GM19238 (cell line): ENCODE results near the gene PRR14L.
"Not testable (repeated sequence)": the region's sequence is repeated elsewhere in the genome, so short reads cannot be mapped to it uniquely, and the experiment has no call there.

ENCODE experiments used
- DNase-seq: peaks from one replicate; pipeline ENCODE4 v3.0.0; 2011; ENCODE audit warnings: low spot score; ENCODE audit not compliant: insufficient read length

PRR14L gene

DNA sequence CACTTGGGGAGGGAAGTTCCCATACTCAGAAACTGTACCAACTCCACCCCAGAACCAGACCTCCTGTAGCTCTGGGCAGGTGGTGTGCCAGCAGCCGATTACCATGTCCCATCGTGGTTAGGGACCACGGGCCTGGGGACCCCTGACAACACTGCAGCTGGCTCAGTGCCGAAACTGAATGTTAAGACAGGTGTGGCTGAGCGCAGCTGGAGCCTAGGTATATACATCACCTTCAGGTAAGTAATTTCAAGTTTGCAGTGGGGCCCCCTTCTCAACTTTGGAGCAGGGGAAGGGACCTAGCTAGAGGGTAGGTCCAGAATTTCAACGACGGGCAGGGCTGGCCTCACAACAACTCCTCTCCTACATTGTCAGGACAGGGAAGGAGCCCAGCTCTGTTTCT, 67.2 kb downstream of the PRR14L start:
- DNase-seq, result no peak

- DNase-seq, result no peak
Observed at GRCh38 chr22:31681349-31682345, 68.3 kb downstream of the PRR14L start.

DNA sequence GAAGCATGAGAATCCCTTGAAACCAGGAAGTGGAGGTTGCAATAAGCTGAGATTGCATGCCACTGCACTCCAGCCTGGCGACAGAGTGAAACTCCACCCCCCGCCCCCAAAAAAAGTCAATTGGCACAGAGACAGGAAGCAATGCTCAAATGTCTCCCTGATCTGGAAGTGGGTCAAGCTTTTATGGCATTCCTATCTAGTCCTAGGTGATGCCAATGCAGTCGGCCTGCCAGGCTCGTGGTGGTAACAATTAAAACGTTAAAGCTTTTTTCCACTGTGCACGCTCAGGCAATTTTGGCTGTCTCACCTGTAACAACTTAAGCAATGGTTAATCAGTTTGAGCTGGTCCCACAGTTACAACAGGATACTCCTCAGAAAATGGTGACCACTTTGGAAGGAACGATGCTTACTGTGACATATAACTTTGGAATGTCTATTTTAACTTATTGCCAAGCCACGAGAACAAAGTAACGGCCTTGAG, 69.0 kb downstream of the PRR14L start:
- no peak for DNase-seq

DNA sequence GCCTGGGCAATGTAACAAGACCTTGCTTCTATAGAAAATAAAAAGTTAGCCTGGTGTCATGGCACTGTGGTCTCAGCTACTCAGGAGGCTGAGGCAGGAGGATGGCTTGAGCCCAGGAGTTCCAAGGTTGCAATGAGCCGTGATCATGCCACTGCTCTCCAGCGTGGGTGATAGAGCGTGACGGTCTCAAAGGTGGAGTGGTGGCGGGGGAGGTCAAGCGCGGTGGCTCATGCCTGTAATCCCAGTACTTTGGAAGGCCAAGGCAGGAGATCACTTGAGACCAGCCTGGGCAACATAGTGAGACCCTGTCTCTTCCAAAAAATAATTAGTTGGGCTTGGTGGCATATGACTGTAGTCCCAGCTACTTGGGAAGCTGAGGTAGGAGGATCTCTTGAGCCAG, 71.2 kb downstream of the PRR14L start:
- no peak for DNase-seq

DNA sequence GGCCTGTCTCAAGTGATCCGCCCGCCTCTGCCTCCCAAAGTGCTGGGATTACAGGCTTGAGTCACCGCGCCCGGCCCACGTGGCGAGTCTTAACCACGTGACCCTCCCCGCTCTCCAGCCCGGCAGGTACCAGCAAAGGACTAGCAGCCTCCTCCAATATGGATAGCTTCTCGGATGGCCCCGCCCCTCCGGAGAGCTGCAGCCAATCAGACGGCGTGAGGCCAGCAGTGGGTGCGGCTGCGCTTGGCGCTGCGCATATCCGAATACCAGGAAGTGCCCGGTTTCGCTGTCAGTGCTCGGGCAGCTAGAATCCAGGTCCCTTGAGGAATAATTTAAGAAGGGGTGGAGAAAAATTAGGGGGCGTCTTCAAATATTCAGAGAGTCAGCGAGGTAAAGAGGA, 73.2 kb downstream of the PRR14L start:
- DNase-seq, result peak; percentile 87

DNA sequence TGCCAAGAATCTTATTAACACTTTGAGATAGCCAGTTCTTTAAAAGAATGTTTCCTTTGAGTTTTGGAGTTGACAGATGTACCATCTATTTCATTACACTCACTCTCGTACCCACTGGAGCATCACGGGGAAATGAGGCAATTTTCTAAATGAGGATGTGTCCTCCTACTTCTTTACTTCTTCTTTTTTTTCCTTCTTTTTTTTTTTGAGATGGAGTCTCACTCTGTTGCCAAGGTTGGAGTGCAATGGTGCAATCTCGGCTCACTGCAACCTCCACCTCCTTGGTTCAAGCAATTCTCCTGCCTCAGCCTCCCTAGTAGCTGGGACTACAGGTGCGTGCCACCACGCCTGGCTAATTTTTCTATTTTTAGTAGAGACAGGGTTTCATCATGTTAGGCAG, 75.7 kb downstream of the PRR14L start:
- DNase-seq, result not testable (repeated sequence)

GRCh38 chr22:31668849-31669248, 81.1 kb downstream of the PRR14L start:
- not testable (repeated sequence) for DNase-seq

DNA sequence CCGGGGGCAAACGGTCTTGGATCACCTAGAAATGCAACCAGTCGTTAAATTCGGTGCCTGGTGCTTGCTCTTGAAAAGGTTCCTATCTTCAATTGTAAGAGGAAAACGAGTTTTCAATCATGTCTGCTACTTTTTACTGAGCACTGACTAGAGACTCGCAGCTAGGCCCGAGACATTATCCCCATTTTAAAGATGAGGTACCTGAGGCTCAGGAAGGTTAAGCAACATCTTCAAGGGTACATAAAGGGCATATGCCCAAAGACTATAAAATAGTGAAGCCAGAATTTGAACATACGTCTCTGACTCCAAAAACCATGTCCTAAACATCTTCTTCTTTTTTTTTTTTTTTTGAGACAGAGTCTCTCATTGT, 87.3 kb downstream of the PRR14L start:
- DNase-seq, result no peak

GRCh38 chr22:31661851-31662667, 87.9 kb downstream of the PRR14L start, which contains the start of gene PISD:
Gene PISD, minus strand, starts transcription at chr22:31662215. Its CDS starts 7 bp downstream, at chr22:31662208.
- peak; percentile 92 for DNase-seq

DNA sequence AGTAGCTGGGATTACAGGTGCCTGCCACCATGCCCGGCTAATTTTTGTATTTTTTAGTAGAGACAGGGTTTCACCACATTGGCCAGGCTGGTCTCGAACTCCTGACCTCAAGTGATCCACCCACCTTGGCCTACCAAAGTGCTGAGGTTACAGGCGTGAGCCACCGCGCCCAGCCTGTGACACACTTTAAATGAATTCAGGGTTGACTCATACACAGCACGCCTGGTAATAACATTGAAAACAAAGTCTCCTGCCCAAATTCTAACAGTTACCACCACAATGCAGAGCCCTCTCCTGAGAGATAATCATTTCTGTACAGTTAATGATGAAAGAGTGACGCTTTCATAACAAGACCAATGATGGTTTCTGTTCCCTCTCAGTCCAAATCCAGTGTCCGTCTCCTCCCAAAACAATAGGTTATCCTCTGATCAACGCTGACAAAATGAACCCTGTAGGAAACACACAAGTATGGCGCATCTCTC, 89.0 kb downstream of the PRR14L start:
- not testable (repeated sequence) for DNase-seq

DNA sequence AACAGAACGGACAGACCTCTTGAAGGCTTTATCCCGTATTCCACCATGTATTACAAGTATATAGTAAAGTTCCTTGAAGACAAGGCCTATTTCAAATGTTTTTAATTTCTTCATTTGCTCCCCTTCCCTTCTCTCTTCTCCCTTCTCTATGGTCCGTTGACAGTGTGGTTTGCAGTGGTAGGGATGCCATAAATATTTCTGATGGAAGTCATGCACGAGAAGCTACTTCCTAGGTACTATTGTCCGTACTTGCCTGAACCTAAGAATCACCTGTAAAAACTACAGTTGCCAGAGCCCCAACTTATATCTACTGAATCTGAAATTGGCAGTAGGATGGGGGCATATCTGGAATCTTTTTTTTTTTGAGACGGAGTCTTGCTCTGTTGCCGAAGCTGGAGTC, 90.7 kb downstream of the PRR14L start:
- no peak for DNase-seq

DNA sequence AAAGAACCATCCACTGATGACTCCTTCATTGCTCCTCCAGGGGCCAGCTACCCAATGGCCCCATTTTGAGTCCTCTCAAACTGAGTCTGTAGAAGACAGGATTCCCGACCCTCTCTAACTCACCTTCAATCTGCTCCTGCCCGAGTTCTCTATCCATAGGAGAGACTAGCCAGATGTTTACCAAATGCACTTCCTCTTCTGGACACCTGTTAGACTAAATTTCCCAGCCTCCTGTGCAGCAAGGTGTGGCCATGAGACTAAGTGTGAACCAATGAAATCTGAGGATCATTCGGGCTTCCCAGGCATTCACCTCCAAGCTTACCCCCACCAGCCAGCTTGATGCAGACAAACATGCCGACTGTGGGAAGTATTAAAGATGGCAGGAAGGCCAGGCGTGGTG, 95.5 kb downstream of the PRR14L start:
- no peak for DNase-seq

DNA sequence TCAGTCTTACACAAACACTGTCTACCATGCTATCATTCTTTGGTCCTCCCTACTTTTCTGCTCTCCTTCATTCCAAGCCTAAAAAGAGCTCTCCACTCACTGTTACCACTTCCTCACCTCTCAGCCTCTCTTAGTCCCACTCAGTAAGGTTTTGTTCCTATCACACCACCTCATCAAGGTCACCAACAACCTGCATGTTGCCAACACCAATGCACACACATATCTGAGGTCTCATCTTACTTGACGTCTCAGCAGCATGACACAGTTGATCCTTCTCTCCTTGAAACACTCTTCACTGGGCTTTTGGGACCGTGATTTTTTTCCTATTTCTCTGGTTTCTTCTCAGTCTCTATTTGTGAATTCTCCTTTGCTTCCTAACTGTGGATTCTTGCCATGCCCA, 96.0 kb downstream of the PRR14L start:
- no peak for DNase-seq

DNA sequence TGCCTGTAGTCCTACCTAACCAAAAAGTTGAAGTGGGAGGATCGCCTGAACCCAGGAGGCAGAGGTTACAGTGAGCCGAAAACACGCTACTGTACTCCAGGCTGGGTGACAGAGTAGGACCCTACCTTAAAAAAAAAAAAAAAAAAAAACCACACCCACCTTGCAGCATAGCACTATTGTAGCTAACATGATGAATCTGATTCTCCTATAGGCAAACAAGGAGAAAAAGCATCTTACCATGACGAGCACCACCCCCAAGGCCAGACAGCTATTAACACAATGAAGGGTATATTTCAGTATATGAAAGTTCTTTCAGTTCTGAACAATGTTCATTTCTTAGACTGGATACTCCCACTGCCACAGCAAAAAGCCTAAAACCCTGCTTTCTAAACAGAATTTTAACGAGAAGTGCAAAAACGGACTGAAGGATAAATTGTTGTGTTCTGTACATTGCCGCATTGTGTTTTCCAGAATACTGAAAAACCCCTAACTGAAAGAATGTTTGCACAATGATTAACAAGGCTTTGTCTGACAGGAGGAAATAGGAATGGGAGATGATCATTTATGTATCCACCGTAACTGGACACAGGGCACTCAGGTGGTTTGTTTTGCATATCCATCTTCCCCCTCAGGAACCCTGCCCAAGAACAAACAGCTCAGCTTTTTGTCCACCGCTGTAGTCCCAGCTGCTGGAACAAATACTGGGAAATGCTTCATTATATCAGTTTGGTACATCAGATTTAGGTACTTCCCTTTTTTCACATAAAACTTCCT, 96.8 kb downstream of the PRR14L start:
- no peak for DNase-seq

DNA sequence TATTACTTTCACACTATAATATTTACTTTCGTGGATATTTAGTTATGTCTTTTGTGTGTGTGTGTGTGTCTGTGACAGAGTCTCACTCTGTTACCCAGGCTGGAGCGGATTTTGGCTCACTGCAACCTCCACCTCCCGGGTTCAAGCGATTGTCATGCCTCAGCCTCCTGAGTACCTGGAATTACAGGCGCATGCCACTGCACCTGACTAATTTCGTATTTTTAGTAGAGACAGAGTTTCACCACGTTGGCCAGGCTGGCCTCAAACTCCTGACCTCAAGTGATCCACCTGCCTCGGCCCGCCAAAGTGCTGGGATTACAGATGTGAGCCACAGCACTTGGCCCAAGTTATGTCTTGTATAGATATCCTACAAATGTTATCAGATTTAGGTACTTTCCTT, 97.8 kb downstream of the PRR14L start:
- DNase-seq, result no peak

- DNase-seq, result no peak
Observed at GRCh38 chr22:31651664-31652063, 98.3 kb downstream of the PRR14L start.

DNA sequence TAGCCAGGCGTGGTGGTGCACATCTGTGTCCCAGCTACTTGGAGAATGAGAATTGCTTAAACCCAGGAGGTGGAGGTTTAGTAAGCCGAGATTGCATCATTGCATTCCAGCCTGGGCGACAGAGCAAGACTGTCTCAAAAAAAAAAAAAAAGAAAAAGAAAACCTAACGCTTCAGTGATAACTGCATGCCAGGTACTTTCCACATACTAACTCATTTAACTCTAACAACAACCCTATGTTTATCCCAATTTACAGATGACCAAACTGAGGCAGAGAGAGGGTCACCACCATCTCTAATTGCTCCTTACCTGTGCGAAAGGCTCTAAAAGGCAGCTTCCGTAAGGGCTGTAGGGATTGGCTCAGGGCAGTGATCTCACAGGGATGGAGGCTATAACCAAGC, 99.5 kb downstream of the PRR14L start:
- DNase-seq, result no peak

DNA sequence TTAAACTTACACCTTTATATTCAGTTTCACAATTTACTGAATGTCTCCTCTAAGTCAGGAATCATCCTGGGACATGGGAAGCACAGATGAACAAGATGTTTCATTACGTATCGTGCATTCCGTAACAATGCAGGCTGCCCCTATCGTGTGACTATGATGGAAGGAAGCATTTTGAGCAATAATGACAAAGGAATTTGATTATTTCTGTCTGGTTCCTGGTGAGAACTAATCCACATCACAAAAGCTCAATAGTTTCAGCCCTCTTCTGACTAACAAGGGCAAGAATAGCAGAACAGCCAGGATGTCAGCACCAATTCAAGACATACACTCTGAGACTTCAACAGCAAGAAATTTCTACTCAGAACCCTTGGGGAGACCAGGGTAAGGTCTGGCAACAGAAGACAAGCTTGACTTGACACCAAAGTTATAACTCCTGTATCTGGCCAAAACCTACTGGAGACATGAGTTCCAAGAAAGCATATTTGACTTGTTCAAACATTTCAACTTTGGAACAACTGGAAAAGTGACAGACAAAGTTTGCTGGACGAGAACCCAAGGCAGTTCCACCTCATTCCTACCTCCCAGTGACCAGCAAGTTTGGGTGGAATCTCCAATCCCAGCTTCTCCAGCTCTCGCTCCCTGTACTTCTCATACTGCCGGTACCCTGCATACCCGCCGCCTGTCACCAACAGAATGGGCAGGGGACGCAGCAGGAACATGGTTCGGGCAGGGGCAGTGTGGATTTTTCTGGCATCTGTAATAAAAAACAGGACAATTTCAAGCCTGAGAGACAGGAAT, 102.2 kb downstream of the PRR14L start:
- DNase-seq, result no peak

- no peak for DNase-seq
Observed at GRCh38 chr22:31647066-31647465, 102.9 kb downstream of the PRR14L start.
